Measurements from ENCODE around the gene ZNF169. TPM values are rescaled to one million over a fixed set of nuclear protein-coding genes. Genes with fewer than 3 reads are reported as not detected.

Gene ZNF169
- polyA plus RNA-seq, result 5.8 and 8.3 TPM in 2 replicates
- 7.3 and 8.5 TPM in 2 replicates for polyA minus RNA-seq

DNA sequence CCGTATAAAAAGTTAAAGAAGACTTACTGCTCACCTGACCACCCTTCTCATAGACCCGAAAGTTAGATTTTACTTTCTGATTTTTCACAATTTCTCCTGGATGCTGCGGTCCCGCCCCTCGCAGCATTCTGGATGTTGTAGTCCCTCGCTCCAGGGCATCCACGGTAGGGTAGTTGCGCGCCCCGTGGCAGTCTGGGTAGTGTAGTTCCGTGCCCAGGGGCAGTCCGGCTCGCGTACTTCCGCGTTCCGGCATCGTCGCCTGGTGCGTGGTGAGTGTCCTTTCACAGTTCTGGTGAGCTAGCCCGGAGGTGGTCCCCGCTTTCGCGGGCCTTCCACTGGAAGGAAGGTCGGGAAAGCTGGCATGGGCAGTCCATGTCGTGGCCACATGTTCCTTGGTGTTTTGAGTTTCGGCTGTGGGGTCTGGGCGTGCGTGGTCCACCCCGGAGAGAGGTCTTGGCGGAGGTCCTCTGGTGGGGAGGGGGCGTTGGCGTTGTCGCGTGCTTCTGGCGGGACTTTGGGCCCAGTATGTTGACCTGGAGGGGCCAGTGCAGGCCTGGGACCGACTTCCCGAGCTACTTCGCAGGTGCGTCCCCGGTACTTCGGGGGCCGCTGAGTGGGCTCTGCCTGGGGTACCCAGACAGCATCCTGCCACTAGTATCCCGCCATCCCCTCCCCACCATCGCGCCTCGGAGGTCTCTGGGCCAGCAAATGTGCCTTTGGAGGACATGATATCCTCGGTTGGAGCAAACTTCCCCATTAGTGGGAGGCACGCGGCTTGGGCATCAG is at the start of gene ZNF169:
Gene ZNF169 (plus strand): TSS at position 222 of the 786 bp plus-strand sequence. CDS start 19,515 bp downstream, outside the sequence.
- no peaks in the 10 kb centered on the region for H3K79me2 ChIP-seq (replicated peaks; ENCODE audit: insufficient read depth, low read length)
- no peaks in the 10 kb centered on the region for H3K9me3 ChIP-seq (ENCODE audit: low read length)
- H3K27me3 ChIP-seq (ENCODE audit: insufficient read depth, low read depth, low read length), result no peaks in the 10 kb centered on the region
- H3K9ac ChIP-seq (ENCODE audit: low read length), result peak within 1 kb of the TSS; percentile 63
- peak; percentile 94 for TF ChIP-seq MXI1 (conservative IDR thresholded peaks at IDR 0.05; ENCODE audit: poor library complexity, severe bottlenecking)
- TF ChIP-seq EP300 (conservative IDR thresholded peaks at IDR 0.05; ENCODE audit: poor library complexity, severe bottlenecking), result peak; percentile 44
- TF ChIP-seq, protein P1, sequence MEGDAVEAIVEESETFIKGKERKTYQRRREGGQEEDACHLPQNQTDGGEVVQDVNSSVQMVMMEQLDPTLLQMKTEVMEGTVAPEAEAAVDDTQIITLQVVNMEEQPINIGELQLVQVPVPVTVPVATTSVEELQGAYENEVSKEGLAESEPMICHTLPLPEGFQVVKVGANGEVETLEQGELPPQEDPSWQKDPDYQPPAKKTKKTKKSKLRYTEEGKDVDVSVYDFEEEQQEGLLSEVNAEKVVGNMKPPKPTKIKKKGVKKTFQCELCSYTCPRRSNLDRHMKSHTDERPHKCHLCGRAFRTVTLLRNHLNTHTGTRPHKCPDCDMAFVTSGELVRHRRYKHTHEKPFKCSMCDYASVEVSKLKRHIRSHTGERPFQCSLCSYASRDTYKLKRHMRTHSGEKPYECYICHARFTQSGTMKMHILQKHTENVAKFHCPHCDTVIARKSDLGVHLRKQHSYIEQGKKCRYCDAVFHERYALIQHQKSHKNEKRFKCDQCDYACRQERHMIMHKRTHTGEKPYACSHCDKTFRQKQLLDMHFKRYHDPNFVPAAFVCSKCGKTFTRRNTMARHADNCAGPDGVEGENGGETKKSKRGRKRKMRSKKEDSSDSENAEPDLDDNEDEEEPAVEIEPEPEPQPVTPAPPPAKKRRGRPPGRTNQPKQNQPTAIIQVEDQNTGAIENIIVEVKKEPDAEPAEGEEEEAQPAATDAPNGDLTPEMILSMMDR (IDR thresholded peaks at IDR 0.05; ENCODE audit: poor library complexity, severe bottlenecking), result peak; percentile 15
- TF ChIP-seq EZH2 (IDR thresholded peaks at IDR 0.05; ENCODE audit: borderline replicate concordance, insufficient read depth, low read length, poor library complexity, severe bottlenecking), result no peak
- TF ChIP-seq SMC3 (conservative IDR thresholded peaks at IDR 0.05; ENCODE audit: poor library complexity), result peak; percentile 51
- TF ChIP-seq RAD21 (conservative IDR thresholded peaks at IDR 0.05), result peak; percentile 38
- peak; percentile 37 for TF ChIP-seq POLR2AphosphoS5 (IDR thresholded peaks at IDR 0.05)
- TF ChIP-seq, protein P2, sequence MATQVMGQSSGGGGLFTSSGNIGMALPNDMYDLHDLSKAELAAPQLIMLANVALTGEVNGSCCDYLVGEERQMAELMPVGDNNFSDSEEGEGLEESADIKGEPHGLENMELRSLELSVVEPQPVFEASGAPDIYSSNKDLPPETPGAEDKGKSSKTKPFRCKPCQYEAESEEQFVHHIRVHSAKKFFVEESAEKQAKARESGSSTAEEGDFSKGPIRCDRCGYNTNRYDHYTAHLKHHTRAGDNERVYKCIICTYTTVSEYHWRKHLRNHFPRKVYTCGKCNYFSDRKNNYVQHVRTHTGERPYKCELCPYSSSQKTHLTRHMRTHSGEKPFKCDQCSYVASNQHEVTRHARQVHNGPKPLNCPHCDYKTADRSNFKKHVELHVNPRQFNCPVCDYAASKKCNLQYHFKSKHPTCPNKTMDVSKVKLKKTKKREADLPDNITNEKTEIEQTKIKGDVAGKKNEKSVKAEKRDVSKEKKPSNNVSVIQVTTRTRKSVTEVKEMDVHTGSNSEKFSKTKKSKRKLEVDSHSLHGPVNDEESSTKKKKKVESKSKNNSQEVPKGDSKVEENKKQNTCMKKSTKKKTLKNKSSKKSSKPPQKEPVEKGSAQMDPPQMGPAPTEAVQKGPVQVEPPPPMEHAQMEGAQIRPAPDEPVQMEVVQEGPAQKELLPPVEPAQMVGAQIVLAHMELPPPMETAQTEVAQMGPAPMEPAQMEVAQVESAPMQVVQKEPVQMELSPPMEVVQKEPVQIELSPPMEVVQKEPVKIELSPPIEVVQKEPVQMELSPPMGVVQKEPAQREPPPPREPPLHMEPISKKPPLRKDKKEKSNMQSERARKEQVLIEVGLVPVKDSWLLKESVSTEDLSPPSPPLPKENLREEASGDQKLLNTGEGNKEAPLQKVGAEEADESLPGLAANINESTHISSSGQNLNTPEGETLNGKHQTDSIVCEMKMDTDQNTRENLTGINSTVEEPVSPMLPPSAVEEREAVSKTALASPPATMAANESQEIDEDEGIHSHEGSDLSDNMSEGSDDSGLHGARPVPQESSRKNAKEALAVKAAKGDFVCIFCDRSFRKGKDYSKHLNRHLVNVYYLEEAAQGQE (IDR thresholded peaks at IDR 0.05; ENCODE audit: borderline replicate concordance), result peak; percentile 42
- TF ChIP-seq TAF1 (IDR thresholded peaks at IDR 0.05; ENCODE audit: low read depth), result no peak
- no peaks in the 10 kb centered on the region for H3F3A ChIP-seq (ENCODE audit: insufficient read depth, low read length, poor library complexity, severe bottlenecking)
- H3K4me2 ChIP-seq (ENCODE audit: low read length), result peak within 1 kb of the TSS; percentile 30
- H3K4me3 ChIP-seq (ENCODE audit: low read length), result peak within 1 kb of the TSS; percentile 92
- no peaks in the 10 kb centered on the region for H3K9me2 ChIP-seq (ENCODE audit: insufficient read depth, low read length)
- H2AFZ ChIP-seq (ENCODE audit: low read depth, low read length), result peak within 1 kb of the TSS; percentile 92
- H4K20me1 ChIP-seq (ENCODE audit: insufficient read depth), result no peaks in the 10 kb centered on the region
- no peak within 1 kb of the TSS for H3K27ac ChIP-seq (ENCODE audit: low read length)
- H3K36me3 ChIP-seq (ENCODE audit: insufficient read depth, low read length), result no peaks in the 10 kb centered on the region

DNA sequence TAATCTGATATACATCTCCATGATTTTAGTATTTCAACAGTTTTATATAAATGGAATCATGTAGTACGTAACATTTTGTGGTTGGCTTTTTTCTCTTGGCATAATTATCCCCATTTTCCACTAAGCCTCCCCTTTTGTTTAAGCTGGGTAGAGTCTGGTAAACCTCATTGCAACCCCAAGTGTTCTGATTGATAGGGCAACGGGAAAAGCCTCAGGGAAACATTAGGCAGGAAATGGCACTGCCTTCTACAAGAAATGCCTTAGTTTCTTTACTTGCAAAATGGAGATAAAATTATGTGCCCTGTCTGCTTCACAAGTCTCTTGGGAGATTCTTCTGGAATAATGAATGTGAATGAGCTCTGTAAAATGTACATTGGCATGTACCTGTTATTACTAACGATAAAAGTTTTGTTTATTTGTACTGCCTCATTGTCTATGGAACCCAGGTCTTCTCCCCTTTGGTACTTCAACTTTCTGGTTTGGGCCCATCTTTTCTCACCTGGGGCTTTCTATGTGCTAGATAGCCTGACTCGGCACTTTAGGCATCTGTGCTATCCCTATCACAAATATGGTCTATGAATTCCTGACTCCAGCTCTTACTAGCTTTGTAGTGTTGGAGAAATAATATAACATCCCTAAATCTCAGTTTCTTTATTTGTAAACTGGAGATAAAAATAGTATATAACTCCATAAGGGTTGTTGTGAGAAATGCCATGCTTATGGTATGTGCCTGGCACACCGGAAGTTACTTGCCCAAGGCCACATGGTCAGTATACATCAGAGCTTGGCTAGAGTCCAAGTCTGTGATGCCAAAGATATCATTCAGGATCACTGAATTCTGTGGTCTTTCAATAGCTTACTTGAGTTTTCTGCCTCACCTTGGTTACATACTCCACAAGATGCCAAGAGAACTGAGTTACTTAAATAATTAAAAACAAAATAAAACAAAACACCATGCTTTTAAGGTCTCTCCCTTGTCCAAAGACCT is 48.2 kb upstream of the ZNF169 start:
- H3K4me3 ChIP-seq (ENCODE audit: low read length), result peak overlapping the region; percentile 4
- H3K36me3 ChIP-seq (ENCODE audit: insufficient read depth, low read length), result no peaks in the 10 kb centered on the region
- no peaks in the 10 kb centered on the region for H3K79me2 ChIP-seq (replicated peaks; ENCODE audit: insufficient read depth, low read length)
- no peak overlapping the region for H3K27ac ChIP-seq (ENCODE audit: low read length)
- no peaks in the 10 kb centered on the region for H3K9me2 ChIP-seq (ENCODE audit: insufficient read depth, low read length)
- no peaks in the 10 kb centered on the region for H4K20me1 ChIP-seq (ENCODE audit: insufficient read depth)
- H3K9ac ChIP-seq (ENCODE audit: low read length), result no peak overlapping the region
- no peak overlapping the region for H2AFZ ChIP-seq (ENCODE audit: low read depth, low read length)
- H3K4me2 ChIP-seq (ENCODE audit: low read length), result no peak overlapping the region
- TF ChIP-seq, protein P2 (IDR thresholded peaks at IDR 0.05; ENCODE audit: borderline replicate concordance), result no peak
- TF ChIP-seq SMC3 (conservative IDR thresholded peaks at IDR 0.05; ENCODE audit: poor library complexity), result no peak
- no peak for TF ChIP-seq TAF1 (IDR thresholded peaks at IDR 0.05; ENCODE audit: low read depth)
- TF ChIP-seq RAD21 (conservative IDR thresholded peaks at IDR 0.05), result no peak
- no peak for TF ChIP-seq MXI1 (conservative IDR thresholded peaks at IDR 0.05; ENCODE audit: poor library complexity, severe bottlenecking)
- TF ChIP-seq, protein P1 (IDR thresholded peaks at IDR 0.05; ENCODE audit: poor library complexity, severe bottlenecking), result no peak
- TF ChIP-seq EZH2 (IDR thresholded peaks at IDR 0.05; ENCODE audit: borderline replicate concordance, insufficient read depth, low read length, poor library complexity, severe bottlenecking), result no peak
- no peak for TF ChIP-seq POLR2AphosphoS5 (IDR thresholded peaks at IDR 0.05)
- TF ChIP-seq EP300 (conservative IDR thresholded peaks at IDR 0.05; ENCODE audit: poor library complexity, severe bottlenecking), result no peak
- H3K27me3 ChIP-seq (ENCODE audit: insufficient read depth, low read depth, low read length), result no peaks in the 10 kb centered on the region
- H3K9me3 ChIP-seq (ENCODE audit: low read length), result no peaks in the 10 kb centered on the region
- H3F3A ChIP-seq (ENCODE audit: insufficient read depth, low read length, poor library complexity, severe bottlenecking), result no peaks in the 10 kb centered on the region

Data from neural cell (in vitro differentiated cells).